K562 (cell line): ENCODE data around the gene PRELID3B. TPM values are rescaled to one million over a fixed set of nuclear protein-coding genes. Genes with fewer than 3 reads are reported as not detected.

Experiments
- ADNP ChIP-seq: fragments of 200-800 bp; sonication (Bioruptor generic); IDR thresholded peaks from 2 replicates; pipeline ENCODE4 v1.6.1; 2016; ENCODE audit warnings: missing genetic modification characterization, missing compliant biosample characterization
- E2F3 ChIP-seq: fragments of 250-450 bp; sonication (Bioruptor Pico); IDR thresholded peaks from 2 replicates; pipeline ENCODE4 v1.4.0; 2020; ENCODE audit warnings: mild to moderate bottlenecking
- KAT2B ChIP-seq: IDR thresholded peaks from one replicate; pipeline ENCODE4 v1.6.1; 2012; ENCODE audit warnings: low read depth, mild to moderate bottlenecking, control low read depth, inconsistent platforms, low read length, moderate library complexity
- KDM5B ChIP-seq: fragments of 200-600 bp; sonication (generic); IDR thresholded peaks from 2 replicates; pipeline ENCODE4 v1.6.1; 2012; ENCODE audit warnings: low read depth, mild to moderate bottlenecking, moderate library complexity, low read length, control low read depth, inconsistent platforms; ENCODE audit not compliant: insufficient replicate concordance
- NR2C2 ChIP-seq, 2 experiments: fragments of 200-800 bp in 1 of 2; sonication (Bioruptor generic) in 1 of 2; sonication (generic) in 1 of 2; formaldehyde crosslinking in 1 of 2; IDR thresholded peaks; 2 replicates each; pipeline versions ENCODE4 v1.6.1 to v1.8.0; 2016 to 2022; ENCODE audit warnings: mild to moderate bottlenecking in 1 of 2, missing compliant biosample characterization in 1 of 2, missing genetic modification characterization in 1 of 2, missing genetic modification reagents in 1 of 2
- SMARCA4 ChIP-seq: fragments of 450-650 bp; IDR thresholded peaks from 2 replicates; pipeline ENCODE4 v1.6.1; 2016
- SPI1 ChIP-seq: IDR thresholded peaks from 2 replicates; pipeline ENCODE4 v1.6.1; 2011; ENCODE audit warnings: low read depth, low read length, control low read depth, borderline replicate concordance
- SRSF9 ChIP-seq: fragments of 200-400 bp; formaldehyde crosslinking; IDR thresholded peaks from 2 replicates; pipeline ENCODE4 v1.6.1; 2017; ENCODE audit warnings: low read depth, low read length, borderline replicate concordance
- ZNF184 ChIP-seq: sonication (generic); formaldehyde crosslinking; IDR thresholded peaks from 2 replicates; pipeline ENCODE4 v1.5.0; 2020; ENCODE audit warnings: missing genetic modification reagents
- ZNF444 ChIP-seq: fragments of 250-450 bp; sonication (Bioruptor Pico); IDR thresholded peaks from 2 replicates; pipeline ENCODE4 v1.4.0; 2020; ENCODE audit warnings: mild to moderate bottlenecking, moderate library complexity
- polyA plus RNA-seq, 8 experiments: library from polyadenylated mRNA; depleted of rRNA in 4 of 8; stranded (reverse) in 5 of 8; unstranded in 3 of 8; fragments of >200 nt; fragmentation: Nextera tagmentation in 2 of 8; fragmentation: Illumina TruSeq in 1 of 8; extraction: Ambion mirVana in 2 of 8; extraction: Trizol in 1 of 8; gene quantifications; 2 replicates each; pipeline versions ENCODE4 v1.2.1 to v1.2.3, GENCODE V29; 2011 to 2014; ENCODE audit warnings: inconsistent platforms in 1 of 8, missing spikeins in 1 of 8
- total RNA-seq, 7 experiments: library from RNA; depleted of rRNA in 6 of 7; stranded (reverse); fragments of >200 nt in 6 of 7; fragmentation: Illumina TruSeq in 2 of 7; extraction: Trizol in 2 of 7; gene quantifications; 2 replicates each; pipeline versions ENCODE4 v1.2.1 to v1.2.3, GENCODE V29; 2011 to 2021; ENCODE audit warnings: low replicate concordance in 1 of 7
- TF ChIP-seq, protein P1 (sequence below): fragments of 450-650 bp; IDR thresholded peaks from 2 replicates; pipeline ENCODE4 v1.6.1; 2016; ENCODE audit warnings: borderline replicate concordance
- TF ChIP-seq, protein P2 (sequence below), 2 experiments: fragments of 250-450 bp in 1 of 2; fragments of 450-650 bp in 1 of 2; sonication (Bioruptor Pico) in 1 of 2; IDR thresholded peaks; 2 replicates each; pipeline versions ENCODE4 v1.6.1 to v1.8.0; 2016 to 2021; ENCODE audit warnings: mild to moderate bottlenecking in 2 of 2, moderate library complexity in 2 of 2, missing compliant biosample characterization in 1 of 2, missing genetic modification characterization in 1 of 2
- TF ChIP-seq, protein P3 (sequence below): fragments of 450-650 bp; IDR thresholded peaks from one replicate; pipeline ENCODE4 v1.6.1; 2018; ENCODE audit warnings: mild to moderate bottlenecking, moderate library complexity; ENCODE audit not compliant: partially characterized antibody

The PRELID3B gene
- total and polyA plus RNA-seq, 9 of the 15 experiments (the other 6 are each of a cell fraction or from before 2014, with no cell fraction given), result 77.0 to 186 (median 101) TPM

DNA sequence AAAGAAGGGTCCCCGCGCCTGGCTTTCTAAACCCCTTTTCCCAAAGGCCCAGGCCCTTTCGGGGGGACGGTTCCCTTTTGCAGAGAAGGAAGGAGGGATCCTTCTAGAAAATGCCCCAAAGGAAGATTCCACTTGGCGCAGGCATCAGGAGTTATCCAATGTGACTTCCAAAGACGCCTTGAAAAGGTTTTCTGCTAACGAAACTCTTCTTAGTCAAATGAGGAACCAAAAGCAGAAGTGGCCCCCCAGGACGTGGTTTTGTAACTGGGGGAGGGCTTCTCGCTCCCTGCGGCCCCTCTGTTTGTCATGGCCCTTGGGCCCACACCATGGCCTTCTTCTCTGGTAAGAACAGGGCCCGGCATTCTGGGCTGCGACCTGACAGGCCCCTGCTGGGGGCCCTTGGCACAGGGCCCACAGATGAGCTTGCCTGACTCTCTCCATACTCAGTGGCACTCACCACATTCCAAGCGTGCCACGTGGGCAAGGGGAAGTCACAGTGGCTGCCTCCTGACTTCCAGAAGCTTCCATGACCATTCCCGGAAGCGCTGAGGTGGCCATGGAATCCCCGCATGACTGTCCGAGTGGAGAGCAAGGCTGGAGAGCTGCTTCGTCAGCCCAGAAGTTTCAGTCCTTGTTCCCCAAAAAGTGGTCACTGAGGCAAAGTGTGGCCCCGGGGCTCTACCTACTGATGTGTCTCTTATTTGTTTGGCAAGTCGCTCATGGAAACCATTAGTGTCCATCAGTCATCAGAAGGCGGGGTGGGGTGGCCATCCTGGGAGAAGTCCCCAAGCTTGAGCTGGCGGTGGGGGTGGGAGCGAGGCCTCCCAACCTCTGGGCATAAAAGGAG is 34.7 kb downstream of the PRELID3B start (continued):
- TF ChIP-seq, protein P1, sequence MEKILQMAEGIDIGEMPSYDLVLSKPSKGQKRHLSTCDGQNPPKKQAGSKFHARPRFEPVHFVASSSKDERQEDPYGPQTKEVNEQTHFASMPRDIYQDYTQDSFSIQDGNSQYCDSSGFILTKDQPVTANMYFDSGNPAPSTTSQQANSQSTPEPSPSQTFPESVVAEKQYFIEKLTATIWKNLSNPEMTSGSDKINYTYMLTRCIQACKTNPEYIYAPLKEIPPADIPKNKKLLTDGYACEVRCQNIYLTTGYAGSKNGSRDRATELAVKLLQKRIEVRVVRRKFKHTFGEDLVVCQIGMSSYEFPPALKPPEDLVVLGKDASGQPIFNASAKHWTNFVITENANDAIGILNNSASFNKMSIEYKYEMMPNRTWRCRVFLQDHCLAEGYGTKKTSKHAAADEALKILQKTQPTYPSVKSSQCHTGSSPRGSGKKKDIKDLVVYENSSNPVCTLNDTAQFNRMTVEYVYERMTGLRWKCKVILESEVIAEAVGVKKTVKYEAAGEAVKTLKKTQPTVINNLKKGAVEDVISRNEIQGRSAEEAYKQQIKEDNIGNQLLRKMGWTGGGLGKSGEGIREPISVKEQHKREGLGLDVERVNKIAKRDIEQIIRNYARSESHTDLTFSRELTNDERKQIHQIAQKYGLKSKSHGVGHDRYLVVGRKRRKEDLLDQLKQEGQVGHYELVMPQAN, result no peak
- TF ChIP-seq KAT2B (no peak), KDM5B (no peak), SRSF9 (no peak), SMARCA4 (peak; percentile 60; the same call in 1 of the 2 replicates), NR2C2 (CRISPR knock-in tag; IDR thresholded peaks at IDR 0.05) (no peak), NR2C2 (tag; IDR thresholded peaks at IDR 0.05) (0 out of 2 replicates have a peak, but pooled peaks have one; percentile 7), ZNF444 (CRISPR knock-in tag) (no peak), SPI1 (peak; percentile 98), E2F3 (CRISPR knock-in tag) (peak; percentile 10; the same call in 1 of the 2 replicates), ADNP (tag) (no peak), ZNF184 (CRISPR knock-in tag) (no peak)
- TF ChIP-seq, protein P2, sequence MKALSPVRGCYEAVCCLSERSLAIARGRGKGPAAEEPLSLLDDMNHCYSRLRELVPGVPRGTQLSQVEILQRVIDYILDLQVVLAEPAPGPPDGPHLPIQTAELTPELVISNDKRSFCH (CRISPR knock-in tag; IDR thresholded peaks at IDR 0.05), result no peak
- TF ChIP-seq, protein P2 (tag; IDR thresholded peaks at IDR 0.05), result no peak
- TF ChIP-seq, protein P3, sequence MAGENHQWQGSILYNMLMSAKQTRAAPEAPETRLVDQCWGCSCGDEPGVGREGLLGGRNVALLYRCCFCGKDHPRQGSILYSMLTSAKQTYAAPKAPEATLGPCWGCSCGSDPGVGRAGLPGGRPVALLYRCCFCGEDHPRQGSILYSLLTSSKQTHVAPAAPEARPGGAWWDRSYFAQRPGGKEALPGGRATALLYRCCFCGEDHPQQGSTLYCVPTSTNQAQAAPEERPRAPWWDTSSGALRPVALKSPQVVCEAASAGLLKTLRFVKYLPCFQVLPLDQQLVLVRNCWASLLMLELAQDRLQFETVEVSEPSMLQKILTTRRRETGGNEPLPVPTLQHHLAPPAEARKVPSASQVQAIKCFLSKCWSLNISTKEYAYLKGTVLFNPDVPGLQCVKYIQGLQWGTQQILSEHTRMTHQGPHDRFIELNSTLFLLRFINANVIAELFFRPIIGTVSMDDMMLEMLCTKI, result no peak
